OCI-LY1 (cell line): ENCODE results near the gene ZNF892.
A peak's percentile ranks its signal among the peaks of the same experiment; 100 is the strongest.

Source experiments
- H2AFZ ChIP-seq: fragments of 200-600 bp; sonication (generic), shearing (Covaris generic); 2 replicates; pipeline ENCODE4 v1.6.0; 2014; ENCODE audit warnings: antibody characterized with exemption, mild to moderate bottlenecking, low read length
- H3F3A ChIP-seq: fragments of 200-600 bp; sonication (generic), shearing (Covaris generic); 2 replicates; pipeline ENCODE4 v1.6.0; 2014; ENCODE audit warnings: mild to moderate bottlenecking, antibody characterized with exemption, low read length, moderate library complexity; ENCODE audit not compliant: insufficient read depth
- H3K27ac ChIP-seq: fragments of 200-600 bp; sonication (generic); 2 replicates; pipeline ENCODE4 v1.5.1; 2014; ENCODE audit warnings: low read length, mixed run types, mild to moderate bottlenecking, low read depth; ENCODE audit not compliant: poor library complexity, severe bottlenecking
- H3K27me3 ChIP-seq: fragments of 200-600 bp; sonication (generic); 2 replicates; pipeline ENCODE4 v1.6.0; 2014; ENCODE audit warnings: antibody characterized with exemption, mild to moderate bottlenecking, low read length, moderate library complexity; ENCODE audit not compliant: insufficient read depth
- H3K36me3 ChIP-seq: fragments of 200-600 bp; sonication (generic); 2 replicates; pipeline ENCODE4 v1.6.1; 2014; ENCODE audit warnings: mild to moderate bottlenecking, antibody characterized with exemption, low read length, moderate library complexity, mixed read lengths; ENCODE audit not compliant: insufficient read depth
- H3K4me1 ChIP-seq: fragments of 200-600 bp; sonication (generic); 2 replicates; pipeline ENCODE4 v1.5.1; 2014; ENCODE audit warnings: mild to moderate bottlenecking, low read length, moderate library complexity; ENCODE audit not compliant: insufficient read depth, severe bottlenecking
- H3K4me2 ChIP-seq: fragments of 200-600 bp; sonication (generic), shearing (Covaris generic); 2 replicates; pipeline ENCODE4 v1.6.1; 2014; ENCODE audit warnings: low read length
- H3K4me3 ChIP-seq: fragments of 200-600 bp; sonication (generic); 2 replicates; pipeline ENCODE4 v1.5.1; 2014; ENCODE audit warnings: low read length, low read depth, mild to moderate bottlenecking, mixed read lengths; ENCODE audit not compliant: poor library complexity, severe bottlenecking
- H3K79me2 ChIP-seq: fragments of 200-600 bp; shearing (Covaris generic); 2 replicates; pipeline ENCODE4 v1.6.1; 2016; ENCODE audit warnings: mixed run types, low read length, mixed read lengths; ENCODE audit not compliant: insufficient read depth
- H3K9ac ChIP-seq: fragments of 200-600 bp; sonication (generic), shearing (Covaris generic); 2 replicates; pipeline ENCODE4 v1.6.1; 2014; ENCODE audit warnings: mild to moderate bottlenecking, low read length, mixed read lengths
- H3K9me2 ChIP-seq: fragments of 200-600 bp; sonication (generic), shearing (Covaris generic); 2 replicates; pipeline ENCODE4 v1.6.1; 2014; ENCODE audit warnings: low read depth, mild to moderate bottlenecking, low read length, mixed read lengths
- H3K9me3 ChIP-seq: fragments of 200-600 bp; shearing (Covaris generic); 2 replicates; pipeline ENCODE4 v1.6.1; 2014; ENCODE audit warnings: low read length, mixed read lengths
- H4K20me1 ChIP-seq: fragments of 200-600 bp; sonication (generic), shearing (Covaris generic); 2 replicates; pipeline ENCODE4 v1.6.0; 2016; ENCODE audit warnings: mild to moderate bottlenecking, low read length; ENCODE audit not compliant: insufficient read depth
- CTCF ChIP-seq: fragments of 200-600 bp; sonication (generic), shearing (Covaris generic); IDR thresholded peaks from 2 replicates; pipeline ENCODE4 v1.5.1; 2017; ENCODE audit warnings: mild to moderate bottlenecking, antibody characterized with exemption, low read length, moderate library complexity, mixed read lengths
- EZH2 ChIP-seq: fragments of 200-600 bp; sonication (generic), shearing (Covaris generic); IDR thresholded peaks from 2 replicates; pipeline ENCODE4 v1.8.0; 2017; ENCODE audit warnings: borderline replicate concordance, mixed run types, mild to moderate bottlenecking, antibody characterized with exemption, low read length, moderate library complexity, mixed read lengths

The ZNF892 gene

GRCh38 chr2:95159690-95160449, 47.5 kb upstream of the ZNF892 start, which contains the start of gene ZNF514:
TSS of gene ZNF514 (minus strand) at chr2:95159848. CDS start at chr2:95153253, 6,595 bp downstream.
- TF ChIP-seq CTCF (no peak), EZH2 (no peak)
- Histone ChIP-seq H3K79me2 (no peaks in the 10 kb centered on the region), H4K20me1 (no peaks in the 10 kb centered on the region), H3K9ac (peak within 1 kb of the TSS; percentile 92), H3K36me3 (peaks cover 7% of the 10 kb centered on the region), H3K4me2 (peak within 1 kb of the TSS; percentile 97), H3K27ac (peak within 1 kb of the TSS; percentile 29), H3K4me1 (peaks cover 31% of the 10 kb centered on the region), H3K27me3 (no peaks in the 10 kb centered on the region), H3K9me3 (peaks cover 4% of the 10 kb centered on the region; the same call in 1 of the 2 replicates), H2AFZ (0 out of 2 replicates have a peak within 1 kb of the TSS, but pooled peaks have one; percentile 35), H3F3A (no peaks in the 10 kb centered on the region), H3K4me3 (peak within 1 kb of the TSS; percentile 84), H3K9me2 (no peaks in the 10 kb centered on the region)

- peaks cover 28% of the 10 kb centered on the region for H3K4me1 ChIP-seq
- no peak overlapping the region; the same call in 1 of the 2 replicates for H2AFZ ChIP-seq
- TF ChIP-seq CTCF: no peak
- no peak for TF ChIP-seq EZH2
- H3K9ac ChIP-seq: peak overlapping the region; percentile 87
- H3K4me3 ChIP-seq: peak overlapping the region; percentile 95
- H4K20me1 ChIP-seq: no peaks in the 10 kb centered on the region
- no peaks in the 10 kb centered on the region for H3K27me3 ChIP-seq
- no peaks in the 10 kb centered on the region for H3K79me2 ChIP-seq
- peak overlapping the region; percentile 87 for H3K4me2 ChIP-seq
- H3K9me3 ChIP-seq: no peaks in the 10 kb centered on the region
- H3K9me2 ChIP-seq: no peaks in the 10 kb centered on the region
- peak overlapping the region; percentile 42 for H3K27ac ChIP-seq
- H3K36me3 ChIP-seq: no peaks in the 10 kb centered on the region
- H3F3A ChIP-seq: no peaks in the 10 kb centered on the region
Observed at GRCh38 chr2:95165030-95165370, 42.3 kb upstream of the ZNF892 start.

- Histone ChIP-seq H3K36me3 (no peaks in the 10 kb centered on the region), H3K4me2 (peak within 1 kb of the TSS; percentile 87), H3K9me2 (no peaks in the 10 kb centered on the region), H3K4me3 (peak within 1 kb of the TSS; percentile 95), H4K20me1 (no peaks in the 10 kb centered on the region), H3F3A (no peaks in the 10 kb centered on the region), H3K79me2 (no peaks in the 10 kb centered on the region), H3K9ac (peak within 1 kb of the TSS; percentile 87), H3K27me3 (no peaks in the 10 kb centered on the region), H3K27ac (peak within 1 kb of the TSS; percentile 42), H2AFZ (no peak within 1 kb of the TSS; the same call in 1 of the 2 replicates), H3K9me3 (no peaks in the 10 kb centered on the region; the same call in 1 of the 2 replicates), H3K4me1 (peaks cover 26% of the 10 kb centered on the region)
- TF ChIP-seq EZH2 (no peak), CTCF (no peak)
Observed at GRCh38 chr2:95165371-95166064, 41.8 kb upstream of the ZNF892 start, which contains the start of gene ZNF2. TSS of gene ZNF2 (plus strand) at chr2:95165809. CDS start at chr2:95176227, 10,418 bp downstream.
